Choroid plexus epithelial cell (primary cell): ENCODE measurements around the gene B4GALNT4.

Experiments
- DNase-seq: peaks from one replicate; pipeline ENCODE4 v3.0.0-alpha.2; 2010; ENCODE audit warnings: low read depth
- H3K4me3 ChIP-seq: 2 replicates; pipeline ENCODE4 v1.5.1; 2011; ENCODE audit warnings: low read depth, mild to moderate bottlenecking, control low read depth, low read length, moderate library complexity
- CTCF ChIP-seq: conservative IDR thresholded peaks from 2 replicates; pipeline ENCODE4 v1.5.1; 2011; ENCODE audit warnings: low read depth, mild to moderate bottlenecking, control low read depth, inconsistent platforms, low read length, moderate library complexity

The B4GALNT4 gene

GRCh38 chr11:405954-406795 is 36.9 kb downstream of the B4GALNT4 start:
- DNase-seq, result no peak

GRCh38 chr11:406796-407650 is 37.7 kb downstream of the B4GALNT4 start:
- DNase-seq, result peak; percentile 82
- TF ChIP-seq CTCF, result no peak
- H3K4me3 ChIP-seq, result peak overlapping the region; percentile 65

More at GRCh38 chr11:405954-406795, 36.9 kb downstream of the B4GALNT4 start:
- peak overlapping the region; percentile 65 for H3K4me3 ChIP-seq
- TF ChIP-seq CTCF, result no peak

GRCh38 chr11:407651-408123 is 38.4 kb downstream of the B4GALNT4 start:
- DNase-seq, result no peak
- no peak overlapping the region for H3K4me3 ChIP-seq

GRCh38 chr11:408154-409007 is 39.1 kb downstream of the B4GALNT4 start:
- TF ChIP-seq CTCF, result no peak
- no peak for DNase-seq
- H3K4me3 ChIP-seq, result no peak overlapping the region

More at GRCh38 chr11:407651-408123, 38.4 kb downstream of the B4GALNT4 start:
- TF ChIP-seq CTCF, result no peak

- no peak overlapping the region for H3K4me3 ChIP-seq
- no peak for TF ChIP-seq CTCF
These were observed 39.8 kb downstream of the B4GALNT4 start for GRCh38 chr11:409008-409599.

More at GRCh38 chr11:409008-409599, 39.8 kb downstream of the B4GALNT4 start:
- no peak for DNase-seq
